Naive B cell (primary cell): ENCODE data around the gene NR2F1. TPM values are rescaled to one million over a fixed set of nuclear protein-coding genes. Genes with fewer than 3 reads are reported as not detected.
A peak's percentile ranks its signal among the peaks of the same experiment; 100 is the strongest.

Experiments
- ATAC-seq, 2 donors: fragments of 150-1000 bp; cut with Tn5 transposase; 2 replicates each; pipeline ENCODE4 v1.10.0; 2021; ENCODE audit warnings: low read depth in 2 of 2, mild to moderate bottlenecking in 2 of 2, moderate library complexity in 2 of 2
- DNase-seq: peaks from one replicate; pipeline ENCODE4 v3.0.0; 2022
- H3K27ac Mint-ChIP-seq, 6 donors: one replicate each; pipeline ENCODE4 v1.8.0; 2020 to 2022; ENCODE audit warnings: mild to moderate bottlenecking in 6 of 6, mixed read lengths in 6 of 6, moderate library complexity in 5 of 6, inconsistent platforms in 2 of 6
- H3K27me3 Mint-ChIP-seq, 3 donors: one replicate each; pipeline ENCODE4 v1.8.0; 2021 to 2022; ENCODE audit warnings: mixed read lengths in 3 of 3, mild to moderate bottlenecking in 1 of 3
- H3K36me3 Mint-ChIP-seq, 2 donors: one replicate each; pipeline ENCODE4 v1.8.0; 2020 to 2022; ENCODE audit warnings: mixed read lengths in 2 of 2, inconsistent platforms in 1 of 2, mild to moderate bottlenecking in 1 of 2
- H3K4me1 Mint-ChIP-seq, 3 donors: one replicate each; pipeline ENCODE4 v1.8.0; 2020 to 2022; ENCODE audit warnings: mixed read lengths in 3 of 3, inconsistent platforms in 1 of 3, mild to moderate bottlenecking in 1 of 3, moderate library complexity in 1 of 3
- H3K4me3 Mint-ChIP-seq, 8 donors: one replicate each; pipeline ENCODE4 v1.8.0; 2020 to 2022; ENCODE audit warnings: mild to moderate bottlenecking in 8 of 8, mixed read lengths in 8 of 8, moderate library complexity in 8 of 8, inconsistent platforms in 2 of 8
- H3K9me3 Mint-ChIP-seq, 7 donors: one replicate each; pipeline ENCODE4 v1.8.0; 2020 to 2022; ENCODE audit warnings: mixed read lengths in 7 of 7, mild to moderate bottlenecking in 5 of 7, inconsistent platforms in 2 of 7, moderate library complexity in 1 of 7
- polyA plus RNA-seq, 6 donors: library from polyadenylated mRNA; unstranded; fragments of 300-500 nt; fragmentation: Illumina TruSeq; gene quantifications; one replicate each; pipeline ENCODE4 v1.2.3, GENCODE V29; 2021; ENCODE audit warnings: low read depth in 6 of 6

The NR2F1 gene
- polyA plus RNA-seq, 6 donors from 2014 or later = not detected

- H3K27me3 Mint-ChIP-seq = peaks cover 29 to 45% (median 36%) of the 10 kb centered on the region in 3 donors
- ATAC-seq = no peak
- peaks cover 4 to 17% of the 10 kb centered on the region in 2 donors for H3K36me3 Mint-ChIP-seq
- no peak overlapping the region for H3K27ac Mint-ChIP-seq
- peaks cover 0 to 9% (median 0%) of the 10 kb centered on the region in 7 donors for H3K9me3 Mint-ChIP-seq
- DNase-seq = no peak
- H3K4me1 Mint-ChIP-seq = peaks cover 25 to 33% (median 25%) of the 10 kb centered on the region in 3 donors
- no peak overlapping the region for H3K4me3 Mint-ChIP-seq
Measured at GRCh38 chr5:93582167-93582462, 907 bp upstream of the NR2F1 start.

- Mint-ChIP-seq H3K4me1 (peaks cover 25 to 29% (median 28%) of the 10 kb centered on the region in 3 donors), H3K4me3 (no peak overlapping the region), H3K36me3 (peaks cover 4 to 18% of the 10 kb centered on the region in 2 donors), H3K9me3 (peaks cover 3 to 20% (median 5%) of the 10 kb centered on the region in 7 donors), H3K27ac (peak overlapping the region in 1 of 6 donors; percentile 71), H3K27me3 (peaks cover 27 to 44% (median 33%) of the 10 kb centered on the region in 3 donors)
- DNase-seq = no peak
- ATAC-seq = no peak
Measured at GRCh38 chr5:93583439-93583767, 381 bp downstream of the NR2F1 start.

- no peak for DNase-seq
- peak overlapping the region in 5 of 8 donors; percentile 9 to 66 (median 44) for H3K4me3 Mint-ChIP-seq
- peaks cover 24 to 30% (median 28%) of the 10 kb centered on the region in 3 donors for H3K4me1 Mint-ChIP-seq
- peaks cover 4 to 24% of the 10 kb centered on the region in 2 donors for H3K36me3 Mint-ChIP-seq
- peak overlapping the region in 1 of 6 donors; percentile 71 for H3K27ac Mint-ChIP-seq
- H3K9me3 Mint-ChIP-seq = peaks cover 6 to 25% (median 8%) of the 10 kb centered on the region in 7 donors
- H3K27me3 Mint-ChIP-seq = peaks cover 28 to 46% (median 32%) of the 10 kb centered on the region in 3 donors
- peak; percentile 45 to 49 for ATAC-seq
Measured at GRCh38 chr5:93583768-93584595, 960 bp downstream of the NR2F1 start.

GRCh38 chr5:93584596-93585040 is 1.6 kb downstream of the NR2F1 start:
- peaks cover 4 to 25% of the 10 kb centered on the region in 2 donors for H3K36me3 Mint-ChIP-seq
- no peak for ATAC-seq
- peak overlapping the region in 5 of 8 donors; percentile 39 to 66 (median 47) for H3K4me3 Mint-ChIP-seq
- DNase-seq = no peak
- peaks cover 35 to 52% (median 39%) of the 10 kb centered on the region in 3 donors for H3K27me3 Mint-ChIP-seq
- peaks cover 24 to 31% (median 28%) of the 10 kb centered on the region in 3 donors for H3K4me1 Mint-ChIP-seq
- no peak overlapping the region for H3K27ac Mint-ChIP-seq
- H3K9me3 Mint-ChIP-seq = peaks cover 6 to 28% (median 11%) of the 10 kb centered on the region in 7 donors

- Mint-ChIP-seq H3K9me3 (peaks cover 6 to 28% (median 11%) of the 10 kb centered on the region in 7 donors), H3K4me3 (peak overlapping the region; percentile 52 to 93 (median 81)), H3K27ac (peak overlapping the region in 3 of 6 donors; percentile 68 to 76 (median 72)), H3K36me3 (peaks cover 4 to 23% of the 10 kb centered on the region in 2 donors), H3K4me1 (peaks cover 21 to 28% (median 25%) of the 10 kb centered on the region in 3 donors), H3K27me3 (peaks cover 41 to 52% (median 42%) of the 10 kb centered on the region in 3 donors)
- DNase-seq = no peak
- ATAC-seq = no peak
Measured at GRCh38 chr5:93585041-93585766, 2.2 kb downstream of the NR2F1 start.

GRCh38 chr5:93585767-93586385 is 2.9 kb downstream of the NR2F1 start:
- H3K27me3 Mint-ChIP-seq = peaks cover 42 to 47% (median 42%) of the 10 kb centered on the region in 3 donors
- peaks cover 6 to 28% (median 11%) of the 10 kb centered on the region in 7 donors for H3K9me3 Mint-ChIP-seq
- H3K27ac Mint-ChIP-seq = peak overlapping the region in 5 of 6 donors; percentile 34 to 94 (median 76)
- H3K4me1 Mint-ChIP-seq = peaks cover 14 to 22% (median 19%) of the 10 kb centered on the region in 3 donors
- DNase-seq (no peak), ATAC-seq (no peak)
- H3K4me3 Mint-ChIP-seq = peak overlapping the region; percentile 50 to 93 (median 82)
- H3K36me3 Mint-ChIP-seq = peaks cover 4 to 17% of the 10 kb centered on the region in 2 donors

- ATAC-seq (no peak), DNase-seq (no peak)
- peak overlapping the region in 4 of 6 donors; percentile 44 to 94 (median 93) for H3K27ac Mint-ChIP-seq
- H3K4me1 Mint-ChIP-seq = peaks cover 13 to 19% (median 14%) of the 10 kb centered on the region in 3 donors
- H3K36me3 Mint-ChIP-seq = peaks cover 4 to 16% of the 10 kb centered on the region in 2 donors
- H3K4me3 Mint-ChIP-seq = peak overlapping the region in 4 of 8 donors; percentile 22 to 81 (median 71)
- H3K9me3 Mint-ChIP-seq = peaks cover 6 to 28% (median 11%) of the 10 kb centered on the region in 7 donors
- peaks cover 51 to 55% (median 51%) of the 10 kb centered on the region in 3 donors for H3K27me3 Mint-ChIP-seq
Measured at GRCh38 chr5:93586736-93587596, 3.9 kb downstream of the NR2F1 start.

GRCh38 chr5:93587597-93588351 is 4.8 kb downstream of the NR2F1 start:
- Mint-ChIP-seq H3K4me3 (peak overlapping the region in 6 of 8 donors; percentile 42 to 81 (median 70)), H3K9me3 (peaks cover 6 to 28% (median 11%) of the 10 kb centered on the region in 7 donors), H3K36me3 (peaks cover 4 to 16% of the 10 kb centered on the region in 2 donors), H3K27me3 (peaks cover 59 to 63% (median 59%) of the 10 kb centered on the region in 3 donors), H3K4me1 (peaks cover 13 to 19% (median 14%) of the 10 kb centered on the region in 3 donors), H3K27ac (peak overlapping the region in 5 of 6 donors; percentile 7 to 94 (median 61))
- DNase-seq = no peak
- no peak for ATAC-seq

- H3K4me1 Mint-ChIP-seq = peaks cover 13 to 19% (median 14%) of the 10 kb centered on the region in 3 donors
- H3K4me3 Mint-ChIP-seq = peak overlapping the region in 7 of 8 donors; percentile 6 to 81 (median 57)
- peaks cover 65 to 71% (median 67%) of the 10 kb centered on the region in 3 donors for H3K27me3 Mint-ChIP-seq
- peak overlapping the region in 5 of 6 donors; percentile 75 to 98 (median 93) for H3K27ac Mint-ChIP-seq
- ATAC-seq (no peak), DNase-seq (no peak)
- H3K9me3 Mint-ChIP-seq = peaks cover 6 to 28% (median 14%) of the 10 kb centered on the region in 7 donors
- H3K36me3 Mint-ChIP-seq = peaks cover 4 to 16% of the 10 kb centered on the region in 2 donors
Measured at GRCh38 chr5:93588352-93589151, 5.5 kb downstream of the NR2F1 start.

- H3K4me1 Mint-ChIP-seq = peaks cover 14 to 19% (median 16%) of the 10 kb centered on the region in 3 donors
- H3K27ac Mint-ChIP-seq = peak overlapping the region in 3 of 6 donors; percentile 75 to 96 (median 93)
- ATAC-seq (no peak), DNase-seq (no peak)
- peaks cover 72 to 78% (median 74%) of the 10 kb centered on the region in 3 donors for H3K27me3 Mint-ChIP-seq
- peaks cover 7 to 35% (median 17%) of the 10 kb centered on the region in 7 donors for H3K9me3 Mint-ChIP-seq
- peaks cover 4 to 16% of the 10 kb centered on the region in 2 donors for H3K36me3 Mint-ChIP-seq
- H3K4me3 Mint-ChIP-seq = peak overlapping the region in 7 of 8 donors; percentile 6 to 81 (median 57)
Measured at GRCh38 chr5:93589152-93589828, 6.3 kb downstream of the NR2F1 start.
